ENCODE data around the gene CGN.

The CGN gene

DNA sequence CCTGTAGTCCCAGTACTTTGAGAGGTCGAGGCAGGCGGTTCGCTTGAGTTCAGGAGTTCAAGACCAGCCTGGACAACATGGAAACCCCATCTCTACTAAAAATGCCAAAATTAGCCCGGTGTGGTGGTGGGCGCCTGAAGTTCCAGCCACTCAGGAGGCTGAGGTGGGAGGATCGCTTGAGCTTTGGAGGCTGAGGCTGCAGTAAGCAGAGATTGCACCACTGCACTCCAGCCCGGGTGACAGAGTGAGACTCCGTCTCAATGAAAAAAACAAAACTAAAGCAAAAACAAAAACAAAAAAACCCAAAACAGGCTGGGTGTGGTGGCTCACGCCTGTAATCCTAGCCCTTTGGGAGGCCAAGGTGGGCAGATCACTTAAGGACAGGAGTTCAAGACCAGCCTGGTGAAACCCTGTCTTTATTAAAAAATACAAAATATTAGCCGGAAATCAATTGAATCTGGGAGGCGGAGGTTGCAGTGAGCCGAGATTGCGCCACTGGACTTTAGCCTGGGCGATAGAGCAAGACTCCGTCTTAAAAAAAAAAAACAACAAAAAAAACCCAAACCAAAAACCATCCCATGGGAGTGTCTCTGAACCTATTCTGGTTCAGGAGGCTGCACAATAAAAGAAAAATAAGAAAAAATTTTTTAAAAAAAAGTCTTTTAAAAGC, 1.7 kb upstream of the CGN start:
- no peak for TF ChIP-seq CTCF (IDR thresholded peaks at IDR 0.05; ENCODE audit: low read depth, low read length)
- no peak for DNase-seq (ENCODE audit: extremely low read depth, low read depth)

- TF ChIP-seq CTCF (IDR thresholded peaks at IDR 0.05; ENCODE audit: low read depth, low read length), result no peak
- no peak for DNase-seq (ENCODE audit: extremely low read depth, low read depth)
Measured at GRCh38 chr1:151510020-151510405, 1.2 kb upstream of the CGN start.

GRCh38 chr1:151510614-151510956, 602 bp upstream of the CGN start:
- no peak for TF ChIP-seq CTCF (IDR thresholded peaks at IDR 0.05; ENCODE audit: low read depth, low read length)

GRCh38 chr1:151511636-151512215, 539 bp downstream of the CGN start:
- no peak; the same call in 1 of the 2 replicates for TF ChIP-seq CTCF (IDR thresholded peaks at IDR 0.05; ENCODE audit: low read depth, low read length)
- no peak for DNase-seq (ENCODE audit: extremely low read depth, low read depth)

More at GRCh38 chr1:151510614-151510956, 602 bp upstream of the CGN start:
- DNase-seq (ENCODE audit: extremely low read depth, low read depth), result no peak

DNA sequence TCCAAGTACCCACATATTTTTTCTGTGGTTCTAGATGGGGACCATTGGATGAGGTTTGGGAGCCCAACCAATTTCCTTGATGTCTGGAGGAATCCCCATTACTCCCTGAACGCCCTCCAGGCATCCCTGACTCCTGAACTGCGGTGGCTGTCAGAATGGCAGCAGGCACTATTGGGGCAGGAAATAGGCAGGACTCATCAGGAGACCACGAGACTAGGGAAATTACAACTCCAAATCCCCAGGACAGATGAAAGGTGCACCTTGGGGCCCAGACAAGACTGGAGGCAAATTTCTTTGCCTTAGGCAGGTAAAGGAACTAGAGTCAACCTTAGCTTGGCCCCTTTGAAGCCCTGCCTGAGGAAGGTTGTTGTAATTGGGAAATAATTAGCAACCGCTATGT, 1.1 kb downstream of the CGN start:
- no peak for TF ChIP-seq CTCF (IDR thresholded peaks at IDR 0.05; ENCODE audit: low read depth, low read length)
- DNase-seq (ENCODE audit: extremely low read depth, low read depth), result no peak

DNA sequence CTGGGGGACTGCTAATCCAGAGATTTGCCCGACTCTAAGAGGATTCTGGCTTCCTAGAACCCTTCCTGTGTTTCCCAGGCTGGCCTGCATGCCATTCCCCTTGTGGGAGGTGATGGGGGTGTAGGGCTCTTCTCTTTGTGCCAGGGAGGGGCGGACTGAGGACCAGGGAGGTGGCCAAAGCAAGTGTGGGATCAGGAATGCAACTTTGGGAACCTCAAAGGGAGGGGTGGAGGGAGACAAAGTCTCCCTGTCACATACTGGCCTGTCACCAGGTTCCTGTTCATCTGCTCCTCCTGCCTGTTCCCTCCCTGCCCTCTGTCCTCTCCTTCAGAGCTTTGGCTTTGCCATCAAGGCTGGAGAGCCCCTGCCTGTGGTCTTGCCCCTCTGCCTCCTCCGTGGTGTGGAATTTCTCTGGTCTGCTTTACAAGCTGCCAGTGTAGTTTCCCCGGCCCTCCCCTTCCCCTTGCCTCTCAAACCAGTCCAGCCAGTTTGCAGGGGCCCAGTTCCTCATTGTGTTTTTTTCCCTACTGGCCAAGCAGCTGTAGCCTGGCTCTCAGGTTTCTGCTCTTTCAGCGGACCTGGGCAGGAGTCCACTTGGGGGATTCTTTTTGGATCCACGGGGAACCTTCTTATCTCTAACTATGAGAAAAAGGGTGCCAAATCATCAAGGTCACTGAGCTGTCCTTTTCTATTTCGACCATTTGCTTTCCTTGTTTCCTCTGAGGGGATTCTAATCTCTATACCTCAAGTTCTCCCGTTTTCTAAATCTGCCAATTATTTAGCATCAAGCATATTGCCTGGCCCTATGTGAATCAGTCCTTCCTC, 1.8 kb downstream of the CGN start:
- TF ChIP-seq CTCF (IDR thresholded peaks at IDR 0.05; ENCODE audit: low read depth, low read length), result no peak
- DNase-seq (ENCODE audit: extremely low read depth, low read depth), result no peak

DNA sequence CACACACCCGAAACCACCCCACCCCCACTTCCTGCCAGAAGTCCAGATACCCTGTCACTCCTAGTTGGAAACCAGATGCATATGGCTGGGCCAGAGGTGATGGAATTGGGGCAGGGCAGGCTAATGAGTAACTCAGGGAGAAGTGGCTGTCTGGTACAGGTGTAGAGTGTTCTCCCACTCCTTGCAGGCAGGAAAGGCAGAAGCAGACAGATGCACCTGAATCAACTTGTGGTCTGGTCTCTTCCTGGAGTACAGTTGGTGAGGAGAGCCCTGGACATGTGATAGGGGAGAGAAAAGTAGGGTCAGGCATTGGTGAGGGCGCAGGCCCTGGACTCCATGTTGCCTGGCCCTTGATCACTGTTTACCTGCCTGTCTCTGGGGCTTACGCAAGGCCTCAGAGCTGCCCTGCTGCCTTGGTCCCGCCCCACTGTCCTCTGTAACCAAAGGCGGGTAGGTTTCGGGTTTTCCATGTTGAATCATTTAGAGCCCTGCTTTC, 2.5 kb downstream of the CGN start:
- no peak for DNase-seq (ENCODE audit: extremely low read depth, low read depth)
- no peak for TF ChIP-seq CTCF (IDR thresholded peaks at IDR 0.05; ENCODE audit: low read depth, low read length)
